NCI-H2196 treated with DMSO at 0.1 percent for 48 hours (cell line): Measurements from ENCODE around the gene CAMTA1.

Experiments
- DNase-seq: peaks from one replicate; lab custom pipeline; 2025; ENCODE audit not compliant: unreplicated experiment; lab: John Stamatoyannopoulos, UW

Gene CAMTA1

DNA sequence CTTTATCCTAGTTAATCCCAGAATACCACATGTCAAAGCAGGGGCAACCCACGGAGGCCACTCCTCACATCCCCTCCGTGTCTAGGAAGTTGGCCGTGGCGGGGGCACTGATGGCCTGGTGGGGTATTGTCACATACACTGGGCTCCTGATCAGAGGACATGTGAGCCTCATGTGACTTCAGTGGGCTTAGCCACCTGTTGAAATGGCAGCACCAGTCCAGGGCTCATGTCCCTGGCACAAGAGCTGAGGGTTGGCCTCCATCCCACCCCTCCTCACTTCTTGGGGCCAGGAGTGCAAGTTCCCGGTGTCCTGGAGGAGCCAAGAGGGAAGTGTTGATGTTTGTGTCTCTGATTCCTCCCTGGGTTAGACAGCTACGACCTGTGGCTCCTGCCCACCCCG is 313.4 kb downstream of the CAMTA1 start:
- no peak for DNase-seq

GRCh38 chr1:7100479-7100878 is 315.2 kb downstream of the CAMTA1 start:
- no peak for DNase-seq

DNA sequence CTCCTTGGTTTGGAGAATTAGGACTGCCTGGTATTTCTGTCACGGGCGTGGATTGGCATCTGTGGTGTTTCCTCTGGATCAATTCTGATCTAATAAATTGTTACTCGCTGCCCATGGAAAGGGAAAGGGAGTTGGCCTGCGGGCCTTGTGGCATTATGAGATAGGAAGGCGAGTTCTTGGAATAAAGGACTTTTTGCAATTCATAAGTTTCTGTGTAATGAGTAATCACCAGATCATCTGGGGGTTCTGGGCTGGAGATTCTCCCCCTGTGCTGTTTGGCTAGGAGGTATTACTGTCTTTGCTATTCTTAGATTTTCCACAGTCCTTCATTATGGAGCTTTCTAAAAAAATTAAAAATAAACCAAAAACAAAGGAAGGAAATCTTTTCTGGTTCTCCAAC is 315.9 kb downstream of the CAMTA1 start:
- DNase-seq, result no peak

DNA sequence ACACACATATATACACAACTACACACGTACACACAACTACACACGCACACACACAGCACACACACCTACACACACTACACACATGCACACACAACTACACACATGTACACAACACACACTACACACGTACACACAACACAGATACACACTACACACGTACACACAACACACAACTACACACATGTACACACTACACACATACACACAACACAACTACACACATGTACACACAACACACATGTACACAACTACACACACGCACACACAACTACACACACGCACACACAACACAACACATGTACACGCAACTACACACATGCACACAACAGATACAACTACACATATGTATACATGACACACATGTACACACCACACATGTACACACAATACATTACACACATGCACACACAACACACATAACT is 318.1 kb downstream of the CAMTA1 start:
- DNase-seq, result no peak

- no peak for DNase-seq
Observed at GRCh38 chr1:7103874-7104273, 318.6 kb downstream of the CAMTA1 start.

GRCh38 chr1:7104339-7104738 is 319.1 kb downstream of the CAMTA1 start:
- DNase-seq, result no peak

DNA sequence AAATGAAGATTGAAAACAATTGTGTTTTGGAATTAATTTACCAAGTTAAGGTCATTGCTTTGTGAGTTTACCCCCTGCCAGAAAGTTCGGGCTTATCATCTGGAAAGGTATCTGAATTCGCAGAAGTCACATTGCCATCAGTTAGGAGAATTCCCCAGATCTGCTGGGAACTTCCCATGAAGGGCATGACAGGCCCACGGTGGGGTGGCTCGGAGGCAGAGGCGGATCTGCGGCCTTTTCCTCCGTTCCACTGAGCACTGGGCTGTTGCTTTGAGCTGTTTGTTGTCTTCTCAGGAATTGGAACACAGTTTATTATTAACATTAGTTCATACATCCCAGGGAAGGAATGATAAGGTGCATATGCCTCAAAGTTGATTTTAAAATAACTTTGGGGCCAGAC is 320.0 kb downstream of the CAMTA1 start:
- DNase-seq, result no peak

DNA sequence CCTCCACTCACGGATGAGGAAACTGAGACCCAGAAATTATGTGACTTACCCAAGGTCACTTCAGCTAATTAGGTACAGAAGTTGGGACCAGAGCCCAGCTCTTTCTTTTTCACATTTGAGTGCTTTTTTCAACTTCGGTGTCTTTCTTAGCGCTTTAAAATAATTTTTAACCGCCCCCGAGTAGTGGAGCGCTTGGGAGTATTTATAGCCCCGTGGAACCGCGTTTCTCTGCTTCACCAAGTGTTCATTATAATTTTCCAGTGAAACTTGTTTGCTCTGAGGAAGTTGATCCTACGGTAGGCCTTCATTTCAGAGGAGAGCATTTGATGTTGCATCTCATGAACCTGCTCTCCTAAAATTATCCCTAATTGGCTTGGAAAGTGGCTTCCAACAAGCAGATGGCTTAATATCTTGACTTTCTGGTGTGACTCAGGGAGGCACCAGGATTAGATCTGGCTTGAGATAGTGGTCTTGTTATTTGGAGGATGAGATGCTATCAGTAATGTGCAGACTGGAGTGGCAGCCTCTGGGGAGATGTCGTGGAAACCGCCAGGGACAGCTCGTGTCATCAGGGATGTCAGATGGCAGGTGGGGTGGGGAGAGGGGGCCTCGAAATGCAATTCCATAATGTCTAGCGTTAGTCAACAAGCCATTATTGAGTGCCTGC is 321.3 kb downstream of the CAMTA1 start:
- no peak for DNase-seq

DNA sequence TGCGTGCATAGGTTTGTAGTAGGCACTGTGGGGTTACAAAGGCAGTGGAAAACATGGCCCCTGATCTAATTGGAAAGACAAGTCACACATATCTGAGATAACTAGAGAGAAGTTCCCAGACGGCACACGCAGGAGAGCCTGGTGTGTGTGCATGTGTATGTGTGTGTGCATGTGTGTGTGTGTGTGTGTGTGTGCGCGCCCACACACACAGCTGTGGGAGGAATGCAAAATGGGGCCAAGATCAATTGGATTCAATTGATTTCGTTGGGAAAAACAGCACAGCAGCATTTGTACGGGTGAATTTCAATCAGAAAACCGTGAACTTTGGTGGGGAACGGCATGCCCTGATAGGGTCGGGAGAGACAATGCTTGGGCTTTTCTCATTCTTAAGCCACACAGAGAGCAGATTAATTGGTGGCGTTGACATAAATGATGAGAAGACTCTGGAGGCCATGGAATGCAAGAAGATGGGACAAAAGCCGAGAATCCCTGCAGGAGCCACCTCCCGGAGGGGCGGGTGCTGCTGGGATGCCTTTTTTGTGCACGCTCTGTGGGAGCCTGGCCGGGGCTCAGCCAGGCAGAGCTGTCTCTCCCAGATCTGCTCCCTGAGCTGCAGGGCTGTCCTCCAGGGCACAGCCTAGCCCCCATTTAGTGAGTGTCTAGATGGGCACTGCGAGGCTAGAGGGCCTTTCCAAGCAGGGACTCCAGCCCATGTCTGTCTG is 322.0 kb downstream of the CAMTA1 start:
- DNase-seq, result no peak

- DNase-seq, result no peak
Observed at GRCh38 chr1:7108251-7108650, 323.0 kb downstream of the CAMTA1 start.

- no peak for DNase-seq
Observed at GRCh38 chr1:7109901-7110300, 324.6 kb downstream of the CAMTA1 start.

DNA sequence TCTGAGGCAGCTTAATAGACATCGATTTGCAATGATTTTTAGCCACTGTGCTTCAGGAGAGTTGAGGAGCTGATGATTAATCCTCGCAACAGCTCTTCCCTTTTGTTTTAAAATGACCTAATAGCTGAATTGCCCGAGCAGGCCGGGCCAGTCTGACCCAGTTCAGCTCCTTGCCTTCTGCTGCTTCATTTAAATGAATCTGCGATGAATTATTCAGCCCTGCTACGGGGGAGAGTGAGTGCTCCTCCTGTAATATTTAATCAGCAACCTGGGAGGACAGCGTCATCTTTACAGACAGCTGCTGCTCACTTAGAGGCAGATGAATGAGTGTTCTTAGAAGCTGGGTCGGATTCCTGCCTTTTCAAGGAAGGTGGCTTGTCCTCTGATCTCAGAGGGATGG is 325.1 kb downstream of the CAMTA1 start:
- DNase-seq, result no peak

DNA sequence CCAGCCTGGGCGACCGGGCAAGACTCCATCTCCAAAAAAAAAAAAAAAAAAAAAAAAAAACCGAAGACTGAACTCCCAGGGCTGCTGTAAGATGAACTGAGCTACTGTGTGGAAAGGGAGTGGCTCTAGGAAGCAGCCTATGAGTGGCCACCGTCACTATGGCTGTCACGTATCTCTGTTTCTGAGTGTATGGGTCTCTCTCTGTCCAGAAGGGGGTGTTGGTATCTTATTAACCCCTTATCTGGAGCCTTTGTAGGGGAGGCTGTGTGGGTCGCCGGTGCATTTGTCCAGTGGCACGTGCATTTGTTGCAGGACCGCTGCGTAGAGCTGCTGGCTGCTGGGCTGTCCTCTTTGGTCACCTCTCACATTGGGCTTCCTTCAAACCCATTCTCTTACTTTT is 326.6 kb downstream of the CAMTA1 start:
- DNase-seq, result no peak

DNA sequence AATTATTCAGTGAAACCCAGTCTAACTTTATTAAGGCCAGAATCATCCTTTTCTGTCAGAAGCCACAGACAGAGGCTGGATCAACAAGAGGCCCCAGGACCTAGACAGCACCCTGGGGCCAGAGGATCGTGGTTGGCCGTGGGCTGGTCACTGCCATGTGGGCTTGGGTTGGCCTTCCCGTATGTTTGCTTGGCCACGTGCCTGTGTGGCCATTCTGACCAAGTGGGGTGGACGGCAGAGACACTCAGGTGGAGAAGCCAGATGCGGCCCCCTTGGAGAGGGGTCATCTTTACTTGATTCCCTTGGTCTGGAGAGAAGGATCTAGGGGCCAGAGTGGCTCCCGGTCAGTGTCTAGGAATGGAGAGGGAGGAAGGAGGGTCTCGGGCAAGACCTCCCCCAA is 327.9 kb downstream of the CAMTA1 start:
- no peak for DNase-seq

DNA sequence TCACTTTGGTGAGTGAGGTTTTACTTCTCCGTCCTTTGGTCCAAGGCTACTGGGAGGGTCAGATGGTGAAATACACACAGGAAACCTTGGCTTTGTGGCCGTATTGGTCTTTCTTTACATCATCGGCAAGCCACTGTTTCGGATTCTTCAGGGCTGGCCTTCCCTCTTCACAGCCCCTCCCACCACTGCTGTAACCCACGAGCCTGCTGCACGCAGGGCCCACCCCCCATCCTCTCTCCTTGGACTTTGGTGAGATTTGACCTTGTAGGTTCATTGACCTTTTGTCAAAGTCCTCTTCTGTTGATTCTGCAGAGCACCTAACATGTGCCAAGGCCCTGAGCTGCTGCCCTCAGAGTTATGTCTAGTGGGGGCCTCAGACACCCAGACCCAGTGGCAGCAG is 328.6 kb downstream of the CAMTA1 start:
- DNase-seq, result no peak

DNA sequence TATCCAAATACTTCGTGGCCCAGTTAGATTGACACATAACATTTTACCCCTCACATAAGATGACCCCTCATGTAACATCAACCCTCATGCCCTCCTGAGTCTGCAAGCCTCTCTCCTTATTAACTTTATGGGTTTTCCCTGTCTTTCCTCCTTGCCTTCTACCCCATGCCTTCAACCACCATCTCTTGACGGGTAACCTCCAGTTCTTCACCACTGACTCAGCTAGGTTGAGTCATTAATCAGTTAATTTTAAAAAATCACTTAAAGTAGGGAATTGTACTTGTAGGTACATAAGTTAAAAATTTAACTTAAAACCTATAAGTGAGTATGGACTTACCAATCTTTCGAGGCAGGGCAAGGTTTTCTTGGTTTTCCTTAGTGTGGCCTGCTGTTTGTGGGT is 330.7 kb downstream of the CAMTA1 start:
- DNase-seq, result no peak

- DNase-seq, result peak; percentile 60
Observed at GRCh38 chr1:7117399-7118281, 332.4 kb downstream of the CAMTA1 start.

GRCh38 chr1:7119156-7119555 is 333.9 kb downstream of the CAMTA1 start:
- DNase-seq, result no peak

GRCh38 chr1:7120863-7121621 is 335.8 kb downstream of the CAMTA1 start:
- DNase-seq, result no peak

DNA sequence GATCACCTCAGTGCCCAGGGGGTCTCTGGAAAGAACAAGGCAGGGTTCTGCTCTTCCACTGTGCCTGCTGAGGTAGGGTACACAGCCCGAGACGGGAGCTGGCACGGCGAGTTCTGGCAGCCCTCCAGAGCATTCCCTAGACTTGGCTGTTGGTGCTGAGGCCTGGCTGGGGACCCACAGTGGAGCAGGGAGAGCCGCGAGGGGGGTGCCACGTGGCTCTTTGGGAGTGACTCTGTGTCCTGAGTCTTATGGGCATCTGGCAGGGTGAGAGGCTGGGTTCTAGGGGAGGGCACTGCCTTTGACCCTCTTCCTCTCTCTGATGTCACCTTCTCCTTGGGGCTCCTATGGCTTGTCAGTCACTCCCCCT is 336.4 kb downstream of the CAMTA1 start:
- DNase-seq, result no peak
